Lung (tissue), 12 donors: ENCODE measurements around the gene LRRC27. TPM values are rescaled to one million over a fixed set of nuclear protein-coding genes. Genes with fewer than 3 reads are reported as not detected.
A peak's percentile ranks its signal among the peaks of the same experiment; 100 is the strongest.

Experiments used
- ATAC-seq: fragments of 200-7000 bp; cut with Tn5 transposase; one replicate; pipeline ENCODE4 v1.9.1; 2020; ENCODE audit warnings: moderate number of reproducible peaks; ENCODE audit not compliant: insufficient read depth, low FRiP score
- DNase-seq, 3 donors: peaks; one replicate each; pipeline ENCODE4 v3.0.0-alpha.2; 2013 to 2017
- H3K27ac ChIP-seq, 2 donors: one replicate each; pipeline ENCODE4 v1.5.1; 2013; ENCODE audit warnings: mild to moderate bottlenecking in 2 of 2, moderate library complexity in 2 of 2, control low read depth in 1 of 2, inconsistent platforms in 1 of 2, low read depth in 1 of 2, low read length in 1 of 2
- H3K27me3 ChIP-seq, 3 donors: one replicate each; pipeline ENCODE4 v1.5.1; 2013; ENCODE audit warnings: low read length in 2 of 3; ENCODE audit not compliant: control insufficient read depth in 3 of 3, insufficient read depth in 3 of 3
- H3K36me3 ChIP-seq, 4 donors: one replicate each; pipeline ENCODE4 v1.5.1; 2013; ENCODE audit warnings: low read length in 4 of 4, mild to moderate bottlenecking in 1 of 4, moderate library complexity in 1 of 4; ENCODE audit not compliant: control insufficient read depth in 4 of 4, insufficient read depth in 4 of 4
- H3K4me1 ChIP-seq, 5 donors: one replicate each; pipeline ENCODE4 v1.5.1; 2013; ENCODE audit warnings: low read length in 5 of 5, mild to moderate bottlenecking in 2 of 5, moderate library complexity in 1 of 5; ENCODE audit not compliant: control insufficient read depth in 5 of 5, insufficient read depth in 5 of 5
- H3K4me3 ChIP-seq: one replicate; pipeline ENCODE4 v1.5.1; 2013; ENCODE audit warnings: mild to moderate bottlenecking, control low read depth, moderate library complexity
- H3K9ac ChIP-seq, 2 donors: one replicate each; pipeline ENCODE4 v1.5.1; 2013; ENCODE audit warnings: low read length in 2 of 2, control low read depth in 1 of 2; ENCODE audit not compliant: insufficient read depth in 1 of 2
- H3K9me3 ChIP-seq, 4 donors: one replicate each; pipeline ENCODE4 v1.5.1; 2013; ENCODE audit warnings: low read length in 3 of 4, mild to moderate bottlenecking in 1 of 4, moderate library complexity in 1 of 4; ENCODE audit not compliant: control insufficient read depth in 4 of 4, insufficient read depth in 3 of 4
- WGBS, 2 donors: extraction: QIAGEN DNeasy Blood & Tissue Kit; methylation state at CpG; one replicate each; pipeline ENCODE4 v1.1.7; 2013; 5-methylcytosine and 5-hydroxymethylcytosine counted together
- polyA plus RNA-seq, 2 donors: library from polyadenylated mRNA; stranded (reverse); fragments of 200-250 nt; gene quantifications; one replicate each; pipeline ENCODE4 v1.2.1, GENCODE V29; 2013
- total RNA-seq, 2 donors: library from RNA; depleted of rRNA in 1 of 2; stranded (reverse); fragments of >200 nt in 1 of 2; gene quantifications; one replicate each; pipeline ENCODE4 v1.2.1, GENCODE V29; 2014 to 2021
- TF ChIP-seq, protein P1 (sequence below): IDR thresholded peaks from 2 replicates; pipeline ENCODE4 v1.5.1; 2012; ENCODE audit warnings: mild to moderate bottlenecking; ENCODE audit errors: control extremely low read depth, extremely low read depth
- donor health status: control.
- donor health status: control.
- donor health status: Bipolar disorder and iron deficiency.
- donor health status: healthy.
- donor health status: DM: yes; HTN: yes; CAD: no.

Gene LRRC27
- total and polyA plus RNA-seq, 4 donors, result 5.8 to 25.5 (median 17.2) TPM

DNA sequence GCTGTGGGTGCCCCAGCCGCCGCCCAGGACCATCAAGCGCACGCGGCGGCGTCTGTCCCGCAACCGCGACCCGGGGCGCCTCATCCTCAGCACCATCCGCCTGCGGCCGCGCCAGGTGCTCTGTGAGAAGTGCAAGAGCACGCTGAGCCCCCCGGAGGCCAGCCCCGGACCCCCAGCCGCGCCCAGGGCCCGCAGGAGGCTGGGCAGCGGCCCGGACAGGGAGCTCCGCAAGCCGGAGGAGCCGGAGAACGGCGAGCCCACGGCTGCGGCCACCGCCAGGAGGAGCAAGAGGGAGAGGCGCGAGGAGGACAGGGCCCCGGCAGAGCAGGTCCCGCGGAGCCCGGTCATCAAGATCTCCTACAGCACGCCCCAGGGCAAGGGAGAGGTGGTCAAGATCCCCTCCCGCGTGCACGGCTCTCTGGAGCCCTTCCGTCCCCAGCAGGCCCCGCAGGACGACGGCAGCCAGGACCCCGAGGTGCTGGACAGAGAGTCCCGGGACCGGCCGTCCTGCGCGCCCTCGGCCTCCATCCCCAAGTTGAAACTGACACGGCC, 73.0 kb downstream of the LRRC27 start:
- 92 to 94% methylated on average over 53 to 54 of the region's 54 CpGs for WGBS, 2 donors
- H3K4me3 ChIP-seq, result no peak overlapping the region
- peaks cover 0 to 48% (median 37%) of the 10 kb centered on the region in 5 donors for H3K4me1 ChIP-seq
- H3K9me3 ChIP-seq, result peaks cover 0 to 1% (median 0%) of the 10 kb centered on the region in 4 donors
- H3K27ac ChIP-seq, result no peak overlapping the region
- H3K27me3 ChIP-seq, result no peaks in the 10 kb centered on the region
- H3K36me3 ChIP-seq, result peaks cover 0 to 27% (median 9%) of the 10 kb centered on the region in 4 donors
- DNase-seq (no peak), ATAC-seq (no peak)
- TF ChIP-seq, protein P1, sequence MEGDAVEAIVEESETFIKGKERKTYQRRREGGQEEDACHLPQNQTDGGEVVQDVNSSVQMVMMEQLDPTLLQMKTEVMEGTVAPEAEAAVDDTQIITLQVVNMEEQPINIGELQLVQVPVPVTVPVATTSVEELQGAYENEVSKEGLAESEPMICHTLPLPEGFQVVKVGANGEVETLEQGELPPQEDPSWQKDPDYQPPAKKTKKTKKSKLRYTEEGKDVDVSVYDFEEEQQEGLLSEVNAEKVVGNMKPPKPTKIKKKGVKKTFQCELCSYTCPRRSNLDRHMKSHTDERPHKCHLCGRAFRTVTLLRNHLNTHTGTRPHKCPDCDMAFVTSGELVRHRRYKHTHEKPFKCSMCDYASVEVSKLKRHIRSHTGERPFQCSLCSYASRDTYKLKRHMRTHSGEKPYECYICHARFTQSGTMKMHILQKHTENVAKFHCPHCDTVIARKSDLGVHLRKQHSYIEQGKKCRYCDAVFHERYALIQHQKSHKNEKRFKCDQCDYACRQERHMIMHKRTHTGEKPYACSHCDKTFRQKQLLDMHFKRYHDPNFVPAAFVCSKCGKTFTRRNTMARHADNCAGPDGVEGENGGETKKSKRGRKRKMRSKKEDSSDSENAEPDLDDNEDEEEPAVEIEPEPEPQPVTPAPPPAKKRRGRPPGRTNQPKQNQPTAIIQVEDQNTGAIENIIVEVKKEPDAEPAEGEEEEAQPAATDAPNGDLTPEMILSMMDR, result no peak
- no peak overlapping the region for H3K9ac ChIP-seq

DNA sequence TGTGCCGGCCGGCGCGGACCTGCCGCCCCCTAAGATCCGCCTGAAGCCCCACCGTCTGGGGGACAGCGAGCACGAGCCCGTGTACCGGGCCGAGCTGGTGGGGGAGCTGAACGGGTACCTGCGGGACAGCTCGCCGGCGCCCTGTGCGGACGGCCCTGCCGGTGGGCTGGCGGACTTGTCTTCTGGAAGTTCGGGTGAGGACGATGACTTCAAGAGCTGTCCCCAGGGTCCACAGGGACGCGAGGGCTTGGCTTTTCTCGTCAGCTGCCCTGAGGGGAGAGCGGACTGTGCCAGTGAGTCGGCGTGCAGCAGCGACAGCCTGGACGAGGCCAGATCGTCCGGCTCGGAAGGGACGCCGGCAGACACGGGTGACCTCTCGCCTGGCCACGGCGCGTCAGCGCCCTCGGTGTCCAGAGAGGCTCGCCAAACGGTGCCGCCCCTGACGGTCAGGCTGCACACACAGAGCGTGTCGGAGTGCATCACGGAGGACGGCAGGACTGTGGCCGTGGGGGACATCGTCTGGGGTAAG, 73.5 kb downstream of the LRRC27 start:
- peaks cover 0 to 1% (median 0%) of the 10 kb centered on the region in 4 donors for H3K9me3 ChIP-seq
- H3K27ac ChIP-seq, result no peak overlapping the region
- no peak overlapping the region for H3K4me3 ChIP-seq
- no peaks in the 10 kb centered on the region for H3K27me3 ChIP-seq
- peaks cover 0 to 27% (median 9%) of the 10 kb centered on the region in 4 donors for H3K36me3 ChIP-seq
- ATAC-seq, result no peak
- peaks cover 0 to 49% (median 33%) of the 10 kb centered on the region in 5 donors for H3K4me1 ChIP-seq
- no peak overlapping the region for H3K9ac ChIP-seq
- no peak for DNase-seq
- TF ChIP-seq, protein P1, result no peak
- 97 to 98% methylated on average over 53 of the region's 53 CpGs for WGBS, 2 donors

DNA sequence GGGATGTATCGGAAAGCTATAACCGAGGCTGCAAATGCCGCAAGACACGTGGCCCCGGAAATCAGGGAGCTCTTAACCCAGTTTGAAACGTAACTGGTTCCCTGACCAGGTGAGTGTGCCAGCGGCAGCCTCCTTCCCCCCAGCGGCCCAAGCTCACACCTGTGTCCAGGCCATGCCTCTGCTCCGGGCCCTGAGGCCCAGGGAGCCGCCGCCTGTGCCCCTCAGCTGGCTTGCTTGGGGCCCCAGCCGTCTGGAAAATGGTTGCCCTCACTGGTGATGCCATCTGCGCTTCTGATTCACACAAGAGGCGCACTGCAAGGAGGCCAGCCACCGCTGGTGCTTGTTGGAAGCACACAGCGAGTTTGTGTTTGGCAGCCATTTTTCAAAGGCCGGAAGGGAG, 74.2 kb downstream of the LRRC27 start:
- DNase-seq (no peak), ATAC-seq (no peak)
- TF ChIP-seq, protein P1, result no peak
- peaks cover 0 to 27% (median 9%) of the 10 kb centered on the region in 4 donors for H3K36me3 ChIP-seq
- H3K27ac ChIP-seq, result peak overlapping the region in 1 of 2 donors; percentile 90
- WGBS, 2 donors, result 94% methylated on average over 17 of the region's 17 CpGs
- H3K9me3 ChIP-seq, result peaks cover 0 to 1% (median 0%) of the 10 kb centered on the region in 4 donors
- no peaks in the 10 kb centered on the region for H3K27me3 ChIP-seq
- H3K9ac ChIP-seq, result no peak overlapping the region
- H3K4me3 ChIP-seq, result no peak overlapping the region
- peaks cover 0 to 50% (median 33%) of the 10 kb centered on the region in 5 donors for H3K4me1 ChIP-seq
